Measurements from ENCODE around the gene GTPBP3.
"Not testable (repeated sequence)": the region's sequence is repeated elsewhere in the genome, so short reads cannot be mapped to it uniquely, and the experiment has no call there.

DNA sequence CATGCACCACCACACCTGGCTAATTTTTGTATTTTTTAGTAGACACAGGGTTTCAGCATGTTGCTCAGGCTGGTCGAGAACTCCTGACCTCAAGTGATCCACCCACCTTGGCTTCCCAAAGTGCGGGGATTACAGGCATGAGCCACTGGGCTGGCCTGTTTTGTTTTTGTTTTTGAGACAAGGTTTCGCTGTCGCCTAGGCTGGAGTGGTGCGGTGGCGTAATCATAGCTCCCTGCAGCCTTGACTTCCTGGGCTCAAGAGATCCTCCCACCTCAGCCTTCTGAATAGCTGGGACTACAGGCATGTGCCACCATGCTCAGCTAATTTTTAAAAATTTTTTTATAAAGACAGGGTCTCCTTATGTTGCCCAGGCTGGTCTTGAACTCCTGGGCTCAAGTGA lies 41.8 kb upstream of the GTPBP3 start:
- not testable (repeated sequence) for TF ChIP-seq BCL6 (CRISPR knock-in tag; IDR thresholded peaks at IDR 0.05); POLR2A (conservative IDR thresholded peaks at IDR 0.05); SMC3 (conservative IDR thresholded peaks at IDR 0.05; ENCODE audit: insufficient read depth, low read depth, low read length); ZBTB8A (IDR thresholded peaks at IDR 0.05; ENCODE audit: partially characterized antibody); CREM (IDR thresholded peaks at IDR 0.05; ENCODE audit: low read depth); ZFP36 (IDR thresholded peaks at IDR 0.05; ENCODE audit: low read depth, low read length, partially characterized antibody); NELFE (IDR thresholded peaks at IDR 0.05; ENCODE audit: insufficient read depth, insufficient read length); MTA1 (IDR thresholded peaks at IDR 0.05; ENCODE audit: borderline replicate concordance); CHD2 (IDR thresholded peaks at IDR 0.05; ENCODE audit: low read depth, low read length); SRSF9 (IDR thresholded peaks at IDR 0.05; ENCODE audit: borderline replicate concordance, low read depth, low read length); EHMT2 (IDR thresholded peaks at IDR 0.05); CHD4 (IDR thresholded peaks at IDR 0.05; ENCODE audit: insufficient read depth, insufficient replicate concordance, low read depth, low read length, poor library complexity, severe bottlenecking); RCOR1 (IDR thresholded peaks at IDR 0.05; ENCODE audit: borderline replicate concordance in 1 of 2, low read depth in 2 of 2, low read length in 2 of 2)
